GM19193 (cell line): ENCODE data around the gene TRIM7.

Experiments
- POLR2A ChIP-seq: IDR thresholded peaks from 4 replicates; pipeline ENCODE4 v1.6.1; 2011; ENCODE audit not compliant: insufficient read depth, insufficient read length; ENCODE audit errors: extremely low read depth

The TRIM7 gene

GRCh38 chr5:181204113-181204825, 727 bp downstream of the TRIM7 start:
- TF ChIP-seq POLR2A = no peak

- TF ChIP-seq POLR2A = no peak
These were observed 1.3 kb downstream of the TRIM7 start for GRCh38 chr5:181203777-181204112.

GRCh38 chr5:181203093-181203711, 1.8 kb downstream of the TRIM7 start:
- no peak for TF ChIP-seq POLR2A

GRCh38 chr5:181200816-181201215, 4.2 kb downstream of the TRIM7 start:
- TF ChIP-seq POLR2A = no peak

- no peak for TF ChIP-seq POLR2A
These were observed 4.9 kb downstream of the TRIM7 start for GRCh38 chr5:181199881-181200638.

- TF ChIP-seq POLR2A = no peak
These were observed 6.0 kb downstream of the TRIM7 start for GRCh38 chr5:181198905-181199519.

GRCh38 chr5:181198106-181198685, 6.8 kb downstream of the TRIM7 start:
- TF ChIP-seq POLR2A = no peak

- no peak for TF ChIP-seq POLR2A
These were observed 7.6 kb downstream of the TRIM7 start for GRCh38 chr5:181197326-181197951.

GRCh38 chr5:181195249-181195761, 9.7 kb downstream of the TRIM7 start:
- no peak for TF ChIP-seq POLR2A

- no peak for TF ChIP-seq POLR2A
These were observed 10.3 kb downstream of the TRIM7 start for GRCh38 chr5:181194489-181195248.

- no peak for TF ChIP-seq POLR2A
These were observed 11.3 kb downstream of the TRIM7 start for GRCh38 chr5:181193656-181194055.

GRCh38 chr5:181192337-181193046, 12.5 kb downstream of the TRIM7 start:
- no peak for TF ChIP-seq POLR2A
